Lung (tissue), 12 donors: ENCODE results near the gene NDUFB2. TPM values are rescaled to one million over a fixed set of nuclear protein-coding genes. Genes with fewer than 3 reads are reported as not detected.
"Not testable (repeated sequence)": the region's sequence is repeated elsewhere in the genome, so short reads cannot be mapped to it uniquely, and the experiment has no call there.

Source experiments
- ATAC-seq: fragments of 200-7000 bp; cut with Tn5 transposase; one replicate; pipeline ENCODE4 v1.9.1; 2020; ENCODE audit warnings: moderate number of reproducible peaks; ENCODE audit not compliant: insufficient read depth, low FRiP score
- DNase-seq, 3 donors: peaks; one replicate each; pipeline ENCODE4 v3.0.0-alpha.2; 2013 to 2017
- H3K27ac ChIP-seq, 2 donors: one replicate each; pipeline ENCODE4 v1.5.1; 2013; ENCODE audit warnings: mild to moderate bottlenecking in 2 of 2, moderate library complexity in 2 of 2, control low read depth in 1 of 2, inconsistent platforms in 1 of 2, low read depth in 1 of 2, low read length in 1 of 2
- H3K27me3 ChIP-seq, 3 donors: one replicate each; pipeline ENCODE4 v1.5.1; 2013; ENCODE audit warnings: low read length in 2 of 3; ENCODE audit not compliant: control insufficient read depth in 3 of 3, insufficient read depth in 3 of 3
- H3K36me3 ChIP-seq, 4 donors: one replicate each; pipeline ENCODE4 v1.5.1; 2013; ENCODE audit warnings: low read length in 4 of 4, mild to moderate bottlenecking in 1 of 4, moderate library complexity in 1 of 4; ENCODE audit not compliant: control insufficient read depth in 4 of 4, insufficient read depth in 4 of 4
- H3K4me1 ChIP-seq, 5 donors: one replicate each; pipeline ENCODE4 v1.5.1; 2013; ENCODE audit warnings: low read length in 5 of 5, mild to moderate bottlenecking in 2 of 5, moderate library complexity in 1 of 5; ENCODE audit not compliant: control insufficient read depth in 5 of 5, insufficient read depth in 5 of 5
- H3K4me3 ChIP-seq: one replicate; pipeline ENCODE4 v1.5.1; 2013; ENCODE audit warnings: mild to moderate bottlenecking, control low read depth, moderate library complexity
- H3K9ac ChIP-seq, 2 donors: one replicate each; pipeline ENCODE4 v1.5.1; 2013; ENCODE audit warnings: low read length in 2 of 2, control low read depth in 1 of 2; ENCODE audit not compliant: insufficient read depth in 1 of 2
- H3K9me3 ChIP-seq, 4 donors: one replicate each; pipeline ENCODE4 v1.5.1; 2013; ENCODE audit warnings: low read length in 3 of 4, mild to moderate bottlenecking in 1 of 4, moderate library complexity in 1 of 4; ENCODE audit not compliant: control insufficient read depth in 4 of 4, insufficient read depth in 3 of 4
- WGBS, 2 donors: extraction: QIAGEN DNeasy Blood & Tissue Kit; methylation state at CpG; one replicate each; pipeline ENCODE4 v1.1.7; 2013; 5-methylcytosine and 5-hydroxymethylcytosine counted together
- polyA plus RNA-seq, 2 donors: library from polyadenylated mRNA; stranded (reverse); fragments of 200-250 nt; gene quantifications; one replicate each; pipeline ENCODE4 v1.2.1, GENCODE V29; 2013
- total RNA-seq, 2 donors: library from RNA; depleted of rRNA in 1 of 2; stranded (reverse); fragments of >200 nt in 1 of 2; gene quantifications; one replicate each; pipeline ENCODE4 v1.2.1, GENCODE V29; 2014 to 2021
- TF ChIP-seq, protein P1 (sequence below): IDR thresholded peaks from 2 replicates; pipeline ENCODE4 v1.5.1; 2012; ENCODE audit warnings: mild to moderate bottlenecking; ENCODE audit errors: control extremely low read depth, extremely low read depth
- donor health status: control.
- donor health status: control.
- donor health status: Bipolar disorder and iron deficiency.
- donor health status: healthy.
- donor health status: DM: yes; HTN: yes; CAD: no.

NDUFB2 gene
- total and polyA plus RNA-seq, 4 donors, result 52.3 to 327 (median 190) TPM

DNA sequence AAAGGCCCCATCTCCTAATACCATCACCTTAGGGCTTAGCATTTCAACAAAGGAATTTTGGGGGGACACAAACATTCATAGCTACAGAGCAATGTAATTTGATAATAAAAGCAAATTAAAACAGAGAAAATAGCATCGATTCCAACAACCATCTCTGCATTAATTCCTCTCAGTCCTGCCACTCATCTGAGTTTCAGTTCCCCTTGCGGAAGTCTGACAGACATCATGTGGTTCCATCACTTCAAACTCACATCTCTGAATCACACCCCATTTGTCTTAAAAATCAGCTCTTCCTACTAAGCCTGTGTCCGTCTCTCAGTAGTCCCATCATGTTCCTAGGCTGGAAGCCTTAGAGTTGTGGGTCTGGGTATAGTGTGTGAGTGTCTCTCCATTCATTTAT is 20.2 kb upstream of the NDUFB2 start:
- H3K4me3 ChIP-seq, result no peak overlapping the region
- 64 to 79% methylated on average over 3 of the region's 3 CpGs for WGBS, 2 donors
- no peaks in the 10 kb centered on the region for H3K27me3 ChIP-seq
- H3K36me3 ChIP-seq, result peaks cover 0 to 11% (median 2%) of the 10 kb centered on the region in 4 donors
- no peak for ATAC-seq
- no peak for DNase-seq
- peaks cover 0 to 10% (median 3%) of the 10 kb centered on the region in 5 donors for H3K4me1 ChIP-seq
- H3K27ac ChIP-seq, result no peak overlapping the region
- H3K9me3 ChIP-seq, result no peaks in the 10 kb centered on the region
- no peak overlapping the region for H3K9ac ChIP-seq
- TF ChIP-seq, protein P1, sequence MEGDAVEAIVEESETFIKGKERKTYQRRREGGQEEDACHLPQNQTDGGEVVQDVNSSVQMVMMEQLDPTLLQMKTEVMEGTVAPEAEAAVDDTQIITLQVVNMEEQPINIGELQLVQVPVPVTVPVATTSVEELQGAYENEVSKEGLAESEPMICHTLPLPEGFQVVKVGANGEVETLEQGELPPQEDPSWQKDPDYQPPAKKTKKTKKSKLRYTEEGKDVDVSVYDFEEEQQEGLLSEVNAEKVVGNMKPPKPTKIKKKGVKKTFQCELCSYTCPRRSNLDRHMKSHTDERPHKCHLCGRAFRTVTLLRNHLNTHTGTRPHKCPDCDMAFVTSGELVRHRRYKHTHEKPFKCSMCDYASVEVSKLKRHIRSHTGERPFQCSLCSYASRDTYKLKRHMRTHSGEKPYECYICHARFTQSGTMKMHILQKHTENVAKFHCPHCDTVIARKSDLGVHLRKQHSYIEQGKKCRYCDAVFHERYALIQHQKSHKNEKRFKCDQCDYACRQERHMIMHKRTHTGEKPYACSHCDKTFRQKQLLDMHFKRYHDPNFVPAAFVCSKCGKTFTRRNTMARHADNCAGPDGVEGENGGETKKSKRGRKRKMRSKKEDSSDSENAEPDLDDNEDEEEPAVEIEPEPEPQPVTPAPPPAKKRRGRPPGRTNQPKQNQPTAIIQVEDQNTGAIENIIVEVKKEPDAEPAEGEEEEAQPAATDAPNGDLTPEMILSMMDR, result no peak

DNA sequence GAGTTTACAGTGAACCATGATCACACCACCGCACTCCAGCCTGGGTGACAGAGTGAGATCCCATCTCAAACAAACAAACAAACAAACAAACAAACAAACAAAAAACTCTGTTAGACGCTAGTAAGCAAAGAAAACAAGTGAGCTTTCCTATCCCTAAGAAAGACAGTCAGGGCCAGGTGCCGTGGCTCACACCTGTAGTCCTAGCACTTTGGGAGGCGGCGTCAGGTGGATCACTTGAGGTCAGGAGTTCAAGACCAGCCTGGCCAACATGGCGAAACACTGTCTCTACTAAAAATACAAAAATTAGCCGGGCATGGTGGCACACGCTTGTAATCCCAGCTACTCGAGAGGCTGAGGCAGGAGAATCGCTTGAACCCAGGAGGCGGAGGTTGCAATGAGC is 19.6 kb upstream of the NDUFB2 start:
- not testable (repeated sequence) for DNase-seq, H3K4me3 ChIP-seq, H3K9me3 ChIP-seq, H3K27me3 ChIP-seq, ATAC-seq, H3K27ac ChIP-seq, H3K9ac ChIP-seq
- Histone ChIP-seq H3K4me1 (peaks cover 0 to 10% (median 3%) of the 10 kb centered on the region in 5 donors), H3K36me3 (peaks cover 0 to 11% (median 2%) of the 10 kb centered on the region in 4 donors)
- 93 to 95% methylated on average over 11 of the region's 11 CpGs for WGBS, 2 donors

DNA sequence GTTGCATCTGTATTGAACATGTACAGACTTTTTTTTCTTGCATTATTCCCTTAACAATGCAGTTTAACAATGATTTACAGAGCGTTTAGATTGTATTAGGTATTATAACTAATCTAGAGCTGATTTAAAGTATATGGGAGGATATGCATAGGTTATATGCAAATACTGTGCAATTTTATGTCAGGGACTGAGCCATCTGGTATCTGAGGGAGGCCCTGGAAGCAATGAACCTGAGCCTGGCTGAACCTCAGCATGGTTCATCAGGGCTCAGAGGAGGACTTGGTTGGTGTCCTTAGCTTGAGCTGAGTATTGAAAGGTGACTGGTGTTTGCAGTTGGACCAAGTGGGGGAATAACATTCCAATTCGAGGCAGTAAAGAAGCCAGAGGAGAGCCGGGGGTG is 19.0 kb upstream of the NDUFB2 start:
- H3K4me1 ChIP-seq, result peaks cover 0 to 10% (median 3%) of the 10 kb centered on the region in 5 donors
- H3K9ac ChIP-seq, result no peak overlapping the region
- no peaks in the 10 kb centered on the region for H3K27me3 ChIP-seq
- TF ChIP-seq, protein P1, result no peak
- no peak overlapping the region for H3K27ac ChIP-seq
- no peak overlapping the region for H3K4me3 ChIP-seq
- peaks cover 0 to 15% (median 2%) of the 10 kb centered on the region in 4 donors for H3K36me3 ChIP-seq
- ATAC-seq (no peak), DNase-seq (no peak)
- H3K9me3 ChIP-seq, result no peaks in the 10 kb centered on the region
- WGBS, 2 donors, result 95 to 96% methylated on average over 3 of the region's 3 CpGs

DNA sequence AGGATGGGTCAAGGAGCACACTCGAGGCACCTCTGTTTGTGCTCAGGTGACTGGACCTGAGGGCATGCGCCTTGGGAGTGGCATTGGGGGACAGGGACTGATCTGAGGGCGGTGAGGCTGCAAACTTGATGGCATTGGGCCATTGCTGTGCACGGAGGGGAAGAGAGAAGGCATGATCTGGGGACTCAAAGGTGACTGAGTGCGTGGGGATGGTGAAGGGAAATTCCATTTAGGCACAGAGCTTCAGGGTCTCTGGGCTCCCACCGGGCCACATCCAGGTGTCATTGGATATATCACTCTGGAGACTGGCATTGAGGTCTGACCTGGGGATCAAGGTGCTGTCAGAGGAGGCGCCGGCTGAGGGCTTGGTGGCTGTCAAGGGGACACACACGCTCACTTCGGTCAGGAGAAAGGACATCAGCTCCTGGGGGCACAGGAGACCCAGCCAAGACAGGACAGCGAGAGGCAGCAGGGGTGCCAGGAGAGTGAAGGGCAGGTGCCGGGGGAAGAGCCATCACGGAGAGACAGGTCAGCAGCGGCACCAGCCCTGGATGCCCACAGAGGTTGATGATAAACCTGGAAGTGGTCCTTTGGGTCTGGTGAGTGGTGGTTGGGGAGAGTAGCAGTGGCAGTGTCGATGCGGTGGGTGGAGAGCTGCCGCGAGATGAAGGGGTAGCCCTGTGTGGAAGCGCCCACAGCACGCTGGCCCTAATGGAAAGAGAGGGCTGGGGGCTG is 18.3 kb upstream of the NDUFB2 start:
- WGBS, 2 donors, result 97% methylated on average over 20 of the region's 20 CpGs
- Histone ChIP-seq H3K4me1 (peaks cover 0 to 8% (median 3%) of the 10 kb centered on the region in 5 donors), H3K36me3 (peaks cover 0 to 15% (median 2%) of the 10 kb centered on the region in 4 donors)

More for the DNA sequence above, 18.3 kb upstream of the NDUFB2 start:
- DNase-seq, result no peak
- Histone ChIP-seq H3K4me3 (no peak overlapping the region), H3K9ac (no peak overlapping the region), H3K9me3 (no peaks in the 10 kb centered on the region), H3K27ac (no peak overlapping the region), H3K27me3 (no peaks in the 10 kb centered on the region)
- no peak for ATAC-seq
- TF ChIP-seq, protein P1, result no peak
